A549 treated with ZK216348 at 1 μM for 4 hours (cell line): ENCODE measurements around the gene KATNBL1. TPM values are rescaled to one million over a fixed set of nuclear protein-coding genes. Genes with fewer than 3 reads are reported as not detected.

Source experiments
- total RNA-seq: library from RNA; stranded (reverse); fragments of 200-300 nt; extraction: Qiagen RNA extraction; gene quantifications from 5 replicates; pipeline ENCODE4 v1.2.3, GENCODE V29; 2022; ENCODE audit warnings: low read depth

The KATNBL1 gene
- total RNA-seq, result 25.4 to 35.0 TPM (median 31.4 TPM) in 5 replicates

GRCh38 chr15:34209421-34210282 is at the start of gene KATNBL1:
TSS of gene KATNBL1 (minus strand) at chr15:34210096. CDS start at chr15:34163676, 46,420 bp downstream.

GRCh38 chr15:34101366-34102174 is 108.3 kb downstream of the KATNBL1 start, which contains the start of the genes EMC7 and PGBD4:
TSS of gene EMC7 (minus strand) at chr15:34101862. CDS start at chr15:34101839, 23 bp downstream.
TSS of gene PGBD4 (plus strand) at chr15:34102083. CDS start at chr15:34102532, 449 bp downstream.

Other genes starting within 250 kb of the KATNBL1 start
- gene CHRM5, start 241.6 kb downstream of the KATNBL1 start, total RNA-seq, result 0.07 TPM in 1 of 5 replicates, not detected in the others
- 22.9 to 27.2 TPM (median 25.7 TPM) in 5 replicates for gene AVEN, start 170.9 kb downstream of the KATNBL1 start, total RNA-seq
- 128 to 146 TPM (median 137 TPM) in 5 replicates for gene EMC7, start 108.2 kb downstream of the KATNBL1 start, total RNA-seq
- gene PGBD4, start 108.0 kb downstream of the KATNBL1 start, total RNA-seq, result 1.1 to 1.8 TPM (median 1.6 TPM) in 5 replicates
- gene EMC4, start 14.9 kb upstream of the KATNBL1 start, total RNA-seq, result 175 to 203 TPM (median 184 TPM) in 5 replicates
- gene SLC12A6, start 127.7 kb upstream of the KATNBL1 start, total RNA-seq, result 3.8 to 7.0 TPM (median 5.9 TPM) in 5 replicates
- 511 to 617 TPM (median 553 TPM) in 5 replicates for gene NOP10, start 133.0 kb upstream of the KATNBL1 start, total RNA-seq
- gene NUTM1, start 133.2 kb upstream of the KATNBL1 start, total RNA-seq, result not detected in 5 replicates
- 36.6 to 70.5 TPM (median 64.0 TPM) in 5 replicates for gene LPCAT4, start 157.1 kb upstream of the KATNBL1 start, total RNA-seq
- gene GOLGA8A, start 227.7 kb upstream of the KATNBL1 start, total RNA-seq, result 6.3 to 9.2 TPM (median 8.1 TPM) in 5 replicates